HL-60 (cell line): Measurements from ENCODE around the gene SSR2.

ENCODE experiments used
- DNase-seq, 2 experiments: peaks; one replicate each; pipeline ENCODE4 v3.0.0-alpha.2; 2010 to 2020; ENCODE audit warnings: low read depth in 1 of 2, low spot score in 1 of 2
- H3K27ac ChIP-seq: fragments of 250-450 bp; sonication (Bioruptor Pico); replicated peaks from 2 replicates; pipeline ENCODE4 v1.5.1; 2020; ENCODE audit warnings: mild to moderate bottlenecking, moderate library complexity
- H3K27me3 ChIP-seq: fragments of 250-450 bp; sonication (Bioruptor Pico); 2 replicates; pipeline ENCODE4 v1.5.1; 2021; ENCODE audit warnings: mild to moderate bottlenecking, moderate library complexity; ENCODE audit not compliant: insufficient read depth, poor library complexity, severe bottlenecking
- H3K4me3 ChIP-seq: replicated peaks from 2 replicates; pipeline ENCODE4 v1.5.1; 2011; ENCODE audit warnings: mild to moderate bottlenecking, control low read depth, low read length; ENCODE audit not compliant: insufficient read depth
- GABPA ChIP-seq: IDR thresholded peaks from 2 replicates; pipeline ENCODE4 v1.6.1; 2012; ENCODE audit warnings: low read depth
- POLR2AphosphoS5 ChIP-seq: IDR thresholded peaks from 2 replicates; pipeline ENCODE4 v1.6.1; 2012; ENCODE audit warnings: low read depth
- SPI1 ChIP-seq: IDR thresholded peaks from 2 replicates; pipeline ENCODE4 v1.6.1; 2012; ENCODE audit warnings: low read depth, mild to moderate bottlenecking, borderline replicate concordance
- TF ChIP-seq, protein P1 (sequence below): IDR thresholded peaks from one replicate; pipeline ENCODE4 v1.5.1; 2011; ENCODE audit warnings: low read length, control low read depth, inconsistent platforms; ENCODE audit not compliant: insufficient read depth
- TF ChIP-seq, protein P2 (sequence below): IDR thresholded peaks from 2 replicates; pipeline ENCODE4 v1.6.1; 2012; ENCODE audit warnings: low read depth; ENCODE audit not compliant: insufficient replicate concordance

SSR2 gene

DNA sequence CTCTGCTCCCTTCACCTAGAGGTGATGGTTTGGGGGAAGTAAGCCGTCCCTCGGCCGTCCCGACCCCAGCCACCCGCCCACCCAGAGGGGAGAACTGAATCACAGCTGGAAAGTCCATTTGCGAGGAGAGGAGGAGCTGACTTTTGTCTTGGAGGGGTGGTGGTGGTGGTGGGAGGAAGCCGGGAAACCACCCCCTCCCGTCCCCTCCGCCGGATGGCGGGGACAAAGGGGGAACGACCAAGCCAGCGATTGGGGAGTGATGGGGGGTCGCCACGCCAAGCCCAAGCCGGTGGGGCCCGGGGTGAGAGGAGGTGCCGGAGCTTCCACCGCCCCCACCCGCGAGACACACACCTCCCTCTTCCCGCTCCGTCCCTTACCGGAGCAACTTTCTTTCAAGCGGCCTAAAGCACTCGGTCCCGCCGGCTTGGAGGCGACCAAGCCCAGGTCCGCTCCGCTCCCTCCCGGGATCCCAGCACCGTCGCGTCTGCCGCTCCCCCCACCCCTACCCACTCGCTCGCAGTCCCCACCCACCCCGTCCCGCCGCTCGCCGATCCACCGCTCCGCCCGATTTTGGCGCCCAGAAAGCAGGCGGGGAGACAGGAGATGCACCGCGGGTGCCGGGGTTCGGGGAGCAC, 42.9 kb downstream of the SSR2 start:
- no peaks in the 10 kb centered on the region for H3K27me3 ChIP-seq
- DNase-seq, result no peak
- 0 out of 2 replicates have a peak, but pooled peaks have one; percentile 10 for TF ChIP-seq POLR2AphosphoS5
- TF ChIP-seq, protein P1, sequence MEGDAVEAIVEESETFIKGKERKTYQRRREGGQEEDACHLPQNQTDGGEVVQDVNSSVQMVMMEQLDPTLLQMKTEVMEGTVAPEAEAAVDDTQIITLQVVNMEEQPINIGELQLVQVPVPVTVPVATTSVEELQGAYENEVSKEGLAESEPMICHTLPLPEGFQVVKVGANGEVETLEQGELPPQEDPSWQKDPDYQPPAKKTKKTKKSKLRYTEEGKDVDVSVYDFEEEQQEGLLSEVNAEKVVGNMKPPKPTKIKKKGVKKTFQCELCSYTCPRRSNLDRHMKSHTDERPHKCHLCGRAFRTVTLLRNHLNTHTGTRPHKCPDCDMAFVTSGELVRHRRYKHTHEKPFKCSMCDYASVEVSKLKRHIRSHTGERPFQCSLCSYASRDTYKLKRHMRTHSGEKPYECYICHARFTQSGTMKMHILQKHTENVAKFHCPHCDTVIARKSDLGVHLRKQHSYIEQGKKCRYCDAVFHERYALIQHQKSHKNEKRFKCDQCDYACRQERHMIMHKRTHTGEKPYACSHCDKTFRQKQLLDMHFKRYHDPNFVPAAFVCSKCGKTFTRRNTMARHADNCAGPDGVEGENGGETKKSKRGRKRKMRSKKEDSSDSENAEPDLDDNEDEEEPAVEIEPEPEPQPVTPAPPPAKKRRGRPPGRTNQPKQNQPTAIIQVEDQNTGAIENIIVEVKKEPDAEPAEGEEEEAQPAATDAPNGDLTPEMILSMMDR, result no peak
- peak overlapping the region; percentile 84 for H3K4me3 ChIP-seq
- peak overlapping the region; percentile 100 for H3K27ac ChIP-seq

DNA sequence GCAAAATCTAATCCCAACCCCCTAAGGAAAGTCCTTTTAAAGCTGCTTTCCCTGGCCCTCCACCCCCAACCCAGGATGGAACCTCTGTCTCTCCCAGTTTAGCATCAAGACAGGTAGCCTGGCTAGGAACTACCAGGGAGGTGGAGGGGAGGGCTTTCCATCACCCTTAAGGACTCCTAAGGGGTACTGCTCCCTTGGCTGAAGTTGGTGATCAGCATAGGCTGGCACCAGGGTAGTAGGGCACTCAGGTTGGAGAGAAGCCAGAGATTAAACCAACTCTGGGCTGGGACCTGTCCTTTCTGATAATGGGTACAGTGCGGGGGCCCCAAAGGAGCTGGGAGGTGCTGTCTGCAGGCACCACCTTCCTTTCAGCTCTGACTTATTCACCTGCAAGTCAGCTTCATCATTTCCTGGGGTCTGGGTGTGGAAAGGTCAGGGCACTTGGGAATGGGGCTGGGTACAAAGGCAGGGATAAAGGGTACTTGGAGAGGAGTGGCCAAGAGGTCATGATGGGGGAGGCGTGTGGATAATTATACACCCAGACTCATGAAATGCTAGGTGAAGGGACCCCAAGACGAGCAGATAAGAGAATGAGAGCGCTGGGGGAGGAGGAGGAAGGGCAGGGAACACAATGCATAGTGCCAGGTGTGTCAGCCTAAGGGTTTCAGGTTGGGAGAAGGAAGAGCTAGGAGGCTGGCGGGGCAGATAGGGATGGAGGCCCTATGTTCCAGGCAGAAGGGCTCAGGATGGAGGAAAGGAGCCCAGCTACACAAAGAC, 43.6 kb downstream of the SSR2 start:
- peak overlapping the region; percentile 100 for H3K27ac ChIP-seq
- no peaks in the 10 kb centered on the region for H3K27me3 ChIP-seq
- peak; percentile 30 to 33 for DNase-seq
- TF ChIP-seq, protein P2, sequence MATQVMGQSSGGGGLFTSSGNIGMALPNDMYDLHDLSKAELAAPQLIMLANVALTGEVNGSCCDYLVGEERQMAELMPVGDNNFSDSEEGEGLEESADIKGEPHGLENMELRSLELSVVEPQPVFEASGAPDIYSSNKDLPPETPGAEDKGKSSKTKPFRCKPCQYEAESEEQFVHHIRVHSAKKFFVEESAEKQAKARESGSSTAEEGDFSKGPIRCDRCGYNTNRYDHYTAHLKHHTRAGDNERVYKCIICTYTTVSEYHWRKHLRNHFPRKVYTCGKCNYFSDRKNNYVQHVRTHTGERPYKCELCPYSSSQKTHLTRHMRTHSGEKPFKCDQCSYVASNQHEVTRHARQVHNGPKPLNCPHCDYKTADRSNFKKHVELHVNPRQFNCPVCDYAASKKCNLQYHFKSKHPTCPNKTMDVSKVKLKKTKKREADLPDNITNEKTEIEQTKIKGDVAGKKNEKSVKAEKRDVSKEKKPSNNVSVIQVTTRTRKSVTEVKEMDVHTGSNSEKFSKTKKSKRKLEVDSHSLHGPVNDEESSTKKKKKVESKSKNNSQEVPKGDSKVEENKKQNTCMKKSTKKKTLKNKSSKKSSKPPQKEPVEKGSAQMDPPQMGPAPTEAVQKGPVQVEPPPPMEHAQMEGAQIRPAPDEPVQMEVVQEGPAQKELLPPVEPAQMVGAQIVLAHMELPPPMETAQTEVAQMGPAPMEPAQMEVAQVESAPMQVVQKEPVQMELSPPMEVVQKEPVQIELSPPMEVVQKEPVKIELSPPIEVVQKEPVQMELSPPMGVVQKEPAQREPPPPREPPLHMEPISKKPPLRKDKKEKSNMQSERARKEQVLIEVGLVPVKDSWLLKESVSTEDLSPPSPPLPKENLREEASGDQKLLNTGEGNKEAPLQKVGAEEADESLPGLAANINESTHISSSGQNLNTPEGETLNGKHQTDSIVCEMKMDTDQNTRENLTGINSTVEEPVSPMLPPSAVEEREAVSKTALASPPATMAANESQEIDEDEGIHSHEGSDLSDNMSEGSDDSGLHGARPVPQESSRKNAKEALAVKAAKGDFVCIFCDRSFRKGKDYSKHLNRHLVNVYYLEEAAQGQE, result peak; percentile 48
- TF ChIP-seq POLR2AphosphoS5, result peak; percentile 63
- no peak for TF ChIP-seq SPI1
- TF ChIP-seq, protein P1, result no peak
- 0 out of 2 replicates have a peak, but pooled peaks have one; percentile 8 for TF ChIP-seq GABPA
- H3K4me3 ChIP-seq, result peak overlapping the region; percentile 84

DNA sequence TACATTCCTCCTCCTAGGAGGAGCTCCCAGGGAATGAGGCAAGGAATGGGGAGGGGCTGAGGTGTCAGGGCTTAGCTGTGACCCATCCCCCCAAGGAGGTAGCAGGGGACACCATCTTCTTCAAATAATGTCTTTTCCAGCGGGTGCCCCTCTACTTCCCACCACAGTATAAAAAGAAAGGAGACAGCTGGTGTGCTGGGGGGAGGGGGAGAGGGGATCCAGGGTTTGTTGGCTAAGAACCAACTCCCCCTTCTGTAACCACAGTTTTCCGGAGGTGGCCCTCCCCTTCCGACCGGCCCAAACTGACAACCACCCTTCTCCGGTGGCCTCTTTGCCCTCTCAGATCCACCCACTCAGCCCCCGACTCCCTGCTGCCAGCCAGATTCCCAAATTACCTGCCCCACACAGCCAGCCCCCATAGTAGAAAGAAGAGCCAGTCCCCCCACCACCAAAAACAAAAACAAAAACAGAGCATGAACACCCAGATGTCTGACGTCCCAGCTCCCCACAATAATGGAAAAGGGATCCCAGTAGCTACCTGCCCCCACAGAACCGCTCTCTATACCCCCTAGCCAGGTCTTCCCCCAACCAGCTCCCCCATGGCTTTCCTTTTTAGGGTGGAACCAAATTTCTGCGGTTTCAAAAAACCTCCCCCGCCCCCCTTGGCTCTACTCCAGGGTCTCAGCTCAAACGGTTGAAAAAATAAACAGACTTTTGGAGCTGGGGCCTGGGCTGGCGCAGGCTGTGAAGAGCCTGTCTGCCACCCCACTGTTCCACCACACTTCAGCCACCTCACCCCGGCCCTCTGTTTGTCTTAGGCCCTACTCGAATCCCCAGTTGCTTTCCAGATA, 44.5 kb downstream of the SSR2 start:
- H3K27me3 ChIP-seq, result no peaks in the 10 kb centered on the region
- TF ChIP-seq SPI1 (no peak; the same call in 1 of the 2 replicates), POLR2AphosphoS5 (peak; percentile 72), GABPA (0 out of 2 replicates have a peak, but pooled peaks have one; percentile 5)
- TF ChIP-seq, protein P2, result no peak
- H3K4me3 ChIP-seq, result peak overlapping the region; percentile 84
- H3K27ac ChIP-seq, result peak overlapping the region; percentile 100
- DNase-seq, result peak; percentile 62 to 93
